Measurements from ENCODE around the gene GIPC3.

GRCh38 chr19:3591876-3592613 lies 6.8 kb downstream of the GIPC3 start:
- TF ChIP-seq, protein P1, sequence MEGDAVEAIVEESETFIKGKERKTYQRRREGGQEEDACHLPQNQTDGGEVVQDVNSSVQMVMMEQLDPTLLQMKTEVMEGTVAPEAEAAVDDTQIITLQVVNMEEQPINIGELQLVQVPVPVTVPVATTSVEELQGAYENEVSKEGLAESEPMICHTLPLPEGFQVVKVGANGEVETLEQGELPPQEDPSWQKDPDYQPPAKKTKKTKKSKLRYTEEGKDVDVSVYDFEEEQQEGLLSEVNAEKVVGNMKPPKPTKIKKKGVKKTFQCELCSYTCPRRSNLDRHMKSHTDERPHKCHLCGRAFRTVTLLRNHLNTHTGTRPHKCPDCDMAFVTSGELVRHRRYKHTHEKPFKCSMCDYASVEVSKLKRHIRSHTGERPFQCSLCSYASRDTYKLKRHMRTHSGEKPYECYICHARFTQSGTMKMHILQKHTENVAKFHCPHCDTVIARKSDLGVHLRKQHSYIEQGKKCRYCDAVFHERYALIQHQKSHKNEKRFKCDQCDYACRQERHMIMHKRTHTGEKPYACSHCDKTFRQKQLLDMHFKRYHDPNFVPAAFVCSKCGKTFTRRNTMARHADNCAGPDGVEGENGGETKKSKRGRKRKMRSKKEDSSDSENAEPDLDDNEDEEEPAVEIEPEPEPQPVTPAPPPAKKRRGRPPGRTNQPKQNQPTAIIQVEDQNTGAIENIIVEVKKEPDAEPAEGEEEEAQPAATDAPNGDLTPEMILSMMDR (IDR thresholded peaks at IDR 0.05), result no peak
- TF ChIP-seq POLR2A (IDR thresholded peaks at IDR 0.05) (no peak), EP300 (IDR thresholded peaks at IDR 0.05) (no peak), POLR2AphosphoS5 (IDR thresholded peaks at IDR 0.05) (no peak)
